ENCODE data around the gene ASZ1.

- TF ChIP-seq CTCF (IDR thresholded peaks at IDR 0.05; ENCODE audit: insufficient read depth, low read length, poor library complexity, severe bottlenecking) = no peak
- no peak for TF ChIP-seq EZH2phosphoT487 (conservative IDR thresholded peaks at IDR 0.05; ENCODE audit: low read length)
These were observed 43.7 kb downstream of the ASZ1 start for GRCh38 chr7:117383483-117384189.
